Trophoblast cell (in vitro differentiated cells and primary cell): ENCODE data around the gene RPL39.
"Not testable (repeated sequence)": the region's sequence is repeated elsewhere in the genome, so short reads cannot be mapped to it uniquely, and the experiment has no call there.

ENCODE experiments used
- DNase-seq, 2 donors: peaks; one replicate each; pipeline ENCODE4 v3.0.0-alpha.2; 2016
- H2AFZ ChIP-seq: 2 replicates; pipeline ENCODE4 v1.6.1; 2013; ENCODE audit warnings: low read length, moderate library complexity, mild to moderate bottlenecking; ENCODE audit not compliant: insufficient read depth, poor library complexity
- H2AK5ac ChIP-seq: 2 replicates; pipeline ENCODE4 v1.6.1; 2013; ENCODE audit warnings: mild to moderate bottlenecking, low read length
- H2BK120ac ChIP-seq: 2 replicates; pipeline ENCODE4 v1.6.1; 2013; ENCODE audit warnings: low read length, mild to moderate bottlenecking, moderate library complexity; ENCODE audit not compliant: insufficient read depth, poor library complexity
- H2BK12ac ChIP-seq: 2 replicates; pipeline ENCODE4 v1.6.1; 2013; ENCODE audit warnings: mild to moderate bottlenecking, low read length, moderate library complexity
- H2BK5ac ChIP-seq: 2 replicates; pipeline ENCODE4 v1.6.1; 2013; ENCODE audit warnings: low read length, low read depth, moderate library complexity, mild to moderate bottlenecking; ENCODE audit not compliant: poor library complexity
- H3K14ac ChIP-seq: 2 replicates; pipeline ENCODE4 v1.6.1; 2013; ENCODE audit warnings: mild to moderate bottlenecking, low read length
- H3K18ac ChIP-seq: 2 replicates; pipeline ENCODE4 v1.6.1; 2013; ENCODE audit warnings: mild to moderate bottlenecking, low read length
- H3K23ac ChIP-seq: 2 replicates; pipeline ENCODE4 v1.6.1; 2013; ENCODE audit warnings: low read length
- H3K27ac ChIP-seq: 2 replicates; pipeline ENCODE4 v1.5.1; 2013; ENCODE audit warnings: low read depth, mild to moderate bottlenecking, inconsistent platforms, low read length, moderate library complexity
- H3K27me3 ChIP-seq: 2 replicates; pipeline ENCODE4 v1.6.1; 2013; ENCODE audit warnings: inconsistent platforms, mild to moderate bottlenecking, low read length, moderate library complexity; ENCODE audit not compliant: insufficient read depth
- H3K36me3 ChIP-seq, 2 experiments: 1 replicate in 1 of 2; 2 replicates in 1 of 2; pipeline ENCODE4 v1.6.1; 2013; ENCODE audit warnings: low read length in 2 of 2, mild to moderate bottlenecking in 2 of 2, moderate library complexity in 1 of 2; ENCODE audit not compliant: insufficient read depth in 2 of 2, control insufficient read depth in 1 of 2
- H3K4ac ChIP-seq: 2 replicates; pipeline ENCODE4 v1.6.1; 2013; ENCODE audit warnings: low read depth, mild to moderate bottlenecking, low read length, moderate library complexity
- H3K4me1 ChIP-seq, 2 experiments: 1 replicate in 1 of 2; 2 replicates in 1 of 2; pipeline ENCODE4 v1.6.1; 2013; ENCODE audit warnings: low read length in 2 of 2, mild to moderate bottlenecking in 2 of 2, moderate library complexity in 1 of 2; ENCODE audit not compliant: insufficient read depth in 2 of 2, control insufficient read depth in 1 of 2
- H3K4me2 ChIP-seq: 2 replicates; pipeline ENCODE4 v1.6.1; 2013; ENCODE audit warnings: inconsistent platforms, mild to moderate bottlenecking, low read length, moderate library complexity
- H3K4me3 ChIP-seq: 2 replicates; pipeline ENCODE4 v1.5.1; 2013; ENCODE audit warnings: mild to moderate bottlenecking, low read depth, low read length, inconsistent platforms
- H3K79me1 ChIP-seq: one replicate; pipeline ENCODE4 v1.6.1; 2013; ENCODE audit warnings: low read length
- H3K79me2 ChIP-seq: 2 replicates; pipeline ENCODE4 v1.6.1; 2013; ENCODE audit warnings: low read length, mild to moderate bottlenecking; ENCODE audit not compliant: control insufficient read depth, insufficient read depth, poor library complexity
- H3K9ac ChIP-seq: 2 replicates; pipeline ENCODE4 v1.6.1; 2013; ENCODE audit warnings: mild to moderate bottlenecking, low read length
- H3K9me3 ChIP-seq: 2 replicates; pipeline ENCODE4 v1.6.1; 2013; ENCODE audit warnings: low read depth, mild to moderate bottlenecking, control low read depth, inconsistent platforms, low read length; ENCODE audit not compliant: insufficient read depth
- H4K12ac ChIP-seq: 2 replicates; pipeline ENCODE4 v1.6.1; 2013; ENCODE audit warnings: low read depth, mild to moderate bottlenecking, low read length, moderate library complexity
- H4K8ac ChIP-seq: 2 replicates; pipeline ENCODE4 v1.6.1; 2013; ENCODE audit warnings: low read depth, mild to moderate bottlenecking, low read length, moderate library complexity
- H4K91ac ChIP-seq: one replicate; pipeline ENCODE4 v1.6.1; 2013; ENCODE audit warnings: low read depth, mild to moderate bottlenecking, low read length, moderate library complexity
- WGBS: extraction: QIAGEN DNeasy Blood & Tissue Kit; methylation state at CpG from one replicate; pipeline ENCODE4 v1.1.7; 2013; ENCODE audit warnings: missing lambda C conversion rate; ENCODE audit not compliant: insufficient read length, insufficient coverage; ENCODE audit errors: extremely low coverage; 5-methylcytosine and 5-hydroxymethylcytosine counted together

The RPL39 gene

GRCh38 chrX:119775517-119776238 lies 15.8 kb downstream of the RPL39 start:
- no peak overlapping the region for H3K23ac ChIP-seq
- H3K36me3 ChIP-seq, result no peaks in the 10 kb centered on the region
- H2AK5ac ChIP-seq, result no peak overlapping the region
- no peak overlapping the region for H4K91ac ChIP-seq
- H3K4ac ChIP-seq, result no peak overlapping the region
- H3K79me2 ChIP-seq, result no peaks in the 10 kb centered on the region
- DNase-seq, result no peak
- H4K12ac ChIP-seq, result no peak overlapping the region
- H3K79me1 ChIP-seq, result no peaks in the 10 kb centered on the region
- H3K27ac ChIP-seq, result no peak overlapping the region
- no peak overlapping the region for H2AFZ ChIP-seq
- H3K27me3 ChIP-seq, result no peaks in the 10 kb centered on the region
- no peak overlapping the region for H3K18ac ChIP-seq
- no peak overlapping the region for H2BK12ac ChIP-seq
- no peak overlapping the region for H3K9ac ChIP-seq
- no peak overlapping the region for H3K14ac ChIP-seq
- no peak overlapping the region for H3K4me2 ChIP-seq
- no peaks in the 10 kb centered on the region for H3K9me3 ChIP-seq
- no peak overlapping the region for H2BK5ac ChIP-seq
- no peak overlapping the region for H3K4me3 ChIP-seq
- no peak overlapping the region for H4K8ac ChIP-seq
- H2BK120ac ChIP-seq, result no peak overlapping the region
- H3K4me1 ChIP-seq, result no peaks in the 10 kb centered on the region
- 100% methylated on average over 1 of the region's 15 CpGs for WGBS

- not testable (repeated sequence) for H3K27me3 ChIP-seq, H2AK5ac ChIP-seq, H3K9ac ChIP-seq, H3K9me3 ChIP-seq, H3K79me1 ChIP-seq, H4K12ac ChIP-seq, H2AFZ ChIP-seq, H2BK120ac ChIP-seq, H2BK12ac ChIP-seq, H3K4me3 ChIP-seq, H3K36me3 ChIP-seq, H3K14ac ChIP-seq, H3K23ac ChIP-seq, H2BK5ac ChIP-seq, H3K4ac ChIP-seq, H4K91ac ChIP-seq, H3K4me1 ChIP-seq, H3K18ac ChIP-seq, H3K4me2 ChIP-seq, H4K8ac ChIP-seq, H3K27ac ChIP-seq, DNase-seq, H3K79me2 ChIP-seq
- no CpG with 5 or more reads among the region's 3 CpGs for WGBS
Observed at GRCh38 chrX:119769388-119769787, 22.0 kb downstream of the RPL39 start.

GRCh38 chrX:119768436-119768835 lies 23.0 kb downstream of the RPL39 start:
- not testable (repeated sequence) for H3K79me2 ChIP-seq, H3K79me1 ChIP-seq, H3K4ac ChIP-seq, H2AK5ac ChIP-seq, H4K12ac ChIP-seq, H3K14ac ChIP-seq, H3K23ac ChIP-seq, H2AFZ ChIP-seq, H3K27me3 ChIP-seq, H4K8ac ChIP-seq, H2BK5ac ChIP-seq, H3K18ac ChIP-seq, H2BK12ac ChIP-seq, H3K27ac ChIP-seq, H3K4me1 ChIP-seq, H4K91ac ChIP-seq, H3K4me3 ChIP-seq, H3K9ac ChIP-seq, H3K36me3 ChIP-seq, H3K9me3 ChIP-seq, H2BK120ac ChIP-seq, H3K4me2 ChIP-seq
- peak; percentile 66 to 70 for DNase-seq
- WGBS, result no CpG with 5 or more reads among the region's 11 CpGs

- Histone ChIP-seq H3K4me3 (no peak overlapping the region), H3K4me1 (peaks cover 9 to 11% of the 10 kb centered on the region in 2 experiments), H3K27me3 (peaks cover 7% of the 10 kb centered on the region), H3K9ac (no peak overlapping the region), H3K9me3 (no peaks in the 10 kb centered on the region), H4K91ac (no peak overlapping the region), H2BK120ac (no peak overlapping the region), H3K23ac (no peak overlapping the region), H2BK5ac (no peak overlapping the region), H4K8ac (no peak overlapping the region), H2AFZ (no peak overlapping the region), H4K12ac (no peak overlapping the region), H3K79me1 (peaks cover 3% of the 10 kb centered on the region), H3K4ac (no peak overlapping the region), H3K14ac (no peak overlapping the region), H3K36me3 (no peaks in the 10 kb centered on the region), H2BK12ac (no peak overlapping the region), H3K27ac (no peak overlapping the region), H3K79me2 (no peaks in the 10 kb centered on the region), H3K4me2 (no peak overlapping the region), H3K18ac (no peak overlapping the region), H2AK5ac (no peak overlapping the region)
- WGBS, result no CpG with 5 or more reads among the region's 6 CpGs
- no peak for DNase-seq
Observed at GRCh38 chrX:119763836-119764387, 27.5 kb downstream of the RPL39 start.
